Kidney (tissue), 14 donors: ENCODE measurements around the gene INPP5A. TPM values are rescaled to one million over a fixed set of nuclear protein-coding genes. Genes with fewer than 3 reads are reported as not detected.
"Not testable (repeated sequence)": the region's sequence is repeated elsewhere in the genome, so short reads cannot be mapped to it uniquely, and the experiment has no call there.

Experiments used
- DNase-seq, 5 donors: peaks; one replicate each; pipeline ENCODE4 v3.0.0-alpha.2; 2013 to 2020
- FAIRE-seq: peaks from 2 replicates; lab custom pipeline; 2012; peaks lifted over from hg19 to GRCh38; lab: Jason Lieb, UNC
- H3K27ac ChIP-seq, 2 donors: one replicate each; pipeline ENCODE4 v1.7.0; 2013; ENCODE audit warnings: low read depth in 2 of 2, low read length in 2 of 2, inconsistent platforms in 1 of 2
- H3K27me3 ChIP-seq: one replicate; pipeline ENCODE4 v1.7.1; 2013; ENCODE audit warnings: low read length, inconsistent platforms; ENCODE audit not compliant: control insufficient read depth, insufficient read depth
- H3K36me3 ChIP-seq, 3 donors: one replicate each; pipeline versions ENCODE4 v1.7.0 to v1.7.1; 2013; ENCODE audit warnings: low read length in 3 of 3, control low read depth in 1 of 3, inconsistent platforms in 1 of 3; ENCODE audit not compliant: insufficient read depth in 3 of 3, control insufficient read depth in 2 of 3
- H3K4me1 ChIP-seq, 3 donors: one replicate each; pipeline versions ENCODE4 v1.7.0 to v1.7.1; 2013; ENCODE audit warnings: low read length in 3 of 3, inconsistent platforms in 1 of 3, low read depth in 1 of 3; ENCODE audit not compliant: control insufficient read depth in 2 of 3, insufficient read depth in 2 of 3
- H3K4me3 ChIP-seq, 3 donors: one replicate each; pipeline versions ENCODE4 v1.7.0 to v1.8.1; 2013; ENCODE audit warnings: low read length in 3 of 3, control low read depth in 1 of 3, inconsistent platforms in 1 of 3
- H3K9ac ChIP-seq, 3 donors: one replicate each; pipeline versions ENCODE4 v1.7.0 to v1.7.1; 2013; ENCODE audit warnings: low read length in 3 of 3, control low read depth in 1 of 3, inconsistent platforms in 1 of 3
- H3K9me3 ChIP-seq, 3 donors: one replicate each; pipeline versions ENCODE4 v1.7.0 to v1.7.1; 2013; ENCODE audit warnings: low read length in 3 of 3, control low read depth in 1 of 3, inconsistent platforms in 1 of 3; ENCODE audit not compliant: control insufficient read depth in 2 of 3, insufficient read depth in 1 of 3
- intact Hi-C: fragments of 100-400 bp; cut with DNase I; formaldehyde crosslinking; loops from one replicate; pipeline ENCODE4 v1.11.1; 2022
- polyA plus RNA-seq: library from polyadenylated mRNA; stranded (reverse); fragments of 350-450 nt; fragmentation: Illumina TruSeq; extraction: RNeasy Lipid Tissue Mini Kit (QIAGEN cat#74804); gene quantifications from one replicate; pipeline ENCODE4 v1.2.3, GENCODE V29; 2014; ENCODE audit warnings: low read depth, low replicate concordance; ENCODE audit not compliant: insufficient read depth
- total RNA-seq: library from RNA; stranded (reverse); fragmentation: NEBNext Ultra II Directional; extraction: Animal tissue kit (Norgen Biotek cat#: 25700); gene quantifications from one replicate; pipeline ENCODE4 v1.2.1, GENCODE V29; 2021
- TF ChIP-seq, protein P1 (sequence below): IDR thresholded peaks from 3 replicates; pipeline ENCODE4 v1.5.1; 2012; ENCODE audit warnings: mild to moderate bottlenecking, moderate library complexity, borderline replicate concordance; ENCODE audit not compliant: insufficient read depth; ENCODE audit errors: extremely low read depth
- donor health status: control.
- donor health status: control.
- donor health status: control.
- donor health status: control.
- donor health status: control.
- donor health status: DM: yes; HTN: yes; CAD: no.
- donor health status: Normal renal cell carcinoma (clear cell type).

The INPP5A gene
- total and polyA plus RNA-seq, 2 donors from 2014 or later, result 20.8 to 40.3 TPM

DNA sequence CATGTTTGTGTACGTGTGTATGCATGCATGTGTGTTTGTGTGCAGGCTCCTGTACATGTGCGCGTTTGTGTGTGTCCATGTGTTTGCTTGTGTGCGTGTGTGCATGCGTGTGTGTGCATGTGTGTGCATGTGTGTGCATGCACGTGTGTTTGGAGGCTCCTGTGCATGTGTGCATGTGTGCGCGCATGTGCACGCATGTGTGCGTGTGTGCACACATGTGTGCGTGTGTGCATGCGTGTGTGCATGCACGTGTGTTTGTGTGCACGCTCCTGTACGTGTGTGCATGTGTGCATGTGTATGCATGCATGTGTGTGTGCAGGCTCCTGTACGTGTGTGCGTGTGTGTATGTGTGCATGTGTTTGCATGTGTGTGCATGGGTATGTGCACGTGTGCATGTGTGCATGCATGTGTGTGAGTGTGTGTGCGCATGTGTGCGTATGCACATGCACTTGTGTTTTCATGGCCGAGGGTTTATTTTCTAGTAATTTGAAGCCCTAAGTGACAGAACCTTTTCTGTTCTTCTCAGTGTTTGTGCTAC lies 59.2 kb downstream of the INPP5A start:
- no peak overlapping the region for H3K9ac ChIP-seq
- FAIRE-seq (no peak), DNase-seq (peak in 1 of 5 donors; percentile 32)
- no peak overlapping the region for H3K4me3 ChIP-seq
- H3K9me3 ChIP-seq, result no peaks in the 10 kb centered on the region
- H3K27me3 ChIP-seq, result no peaks in the 10 kb centered on the region
- H3K36me3 ChIP-seq, result no peaks in the 10 kb centered on the region
- TF ChIP-seq, protein P1, sequence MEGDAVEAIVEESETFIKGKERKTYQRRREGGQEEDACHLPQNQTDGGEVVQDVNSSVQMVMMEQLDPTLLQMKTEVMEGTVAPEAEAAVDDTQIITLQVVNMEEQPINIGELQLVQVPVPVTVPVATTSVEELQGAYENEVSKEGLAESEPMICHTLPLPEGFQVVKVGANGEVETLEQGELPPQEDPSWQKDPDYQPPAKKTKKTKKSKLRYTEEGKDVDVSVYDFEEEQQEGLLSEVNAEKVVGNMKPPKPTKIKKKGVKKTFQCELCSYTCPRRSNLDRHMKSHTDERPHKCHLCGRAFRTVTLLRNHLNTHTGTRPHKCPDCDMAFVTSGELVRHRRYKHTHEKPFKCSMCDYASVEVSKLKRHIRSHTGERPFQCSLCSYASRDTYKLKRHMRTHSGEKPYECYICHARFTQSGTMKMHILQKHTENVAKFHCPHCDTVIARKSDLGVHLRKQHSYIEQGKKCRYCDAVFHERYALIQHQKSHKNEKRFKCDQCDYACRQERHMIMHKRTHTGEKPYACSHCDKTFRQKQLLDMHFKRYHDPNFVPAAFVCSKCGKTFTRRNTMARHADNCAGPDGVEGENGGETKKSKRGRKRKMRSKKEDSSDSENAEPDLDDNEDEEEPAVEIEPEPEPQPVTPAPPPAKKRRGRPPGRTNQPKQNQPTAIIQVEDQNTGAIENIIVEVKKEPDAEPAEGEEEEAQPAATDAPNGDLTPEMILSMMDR, result no peak
- H3K4me1 ChIP-seq, result peaks cover 0 to 12% (median 0%) of the 10 kb centered on the region in 3 donors
- intact Hi-C loops, result no loop called here
- no peak overlapping the region for H3K27ac ChIP-seq

GRCh38 chr10:132597654-132598053 lies 60.1 kb downstream of the INPP5A start:
- Histone ChIP-seq H3K9me3 (no peaks in the 10 kb centered on the region), H3K27me3 (no peaks in the 10 kb centered on the region), H3K4me3 (no peak overlapping the region), H3K27ac (no peak overlapping the region), H3K36me3 (no peaks in the 10 kb centered on the region), H3K4me1 (peaks cover 0 to 12% (median 0%) of the 10 kb centered on the region in 3 donors), H3K9ac (no peak overlapping the region)
- no peak for DNase-seq
- intact Hi-C loops, result no loop called here
- TF ChIP-seq, protein P1, result no peak
- FAIRE-seq, result no peak

DNA sequence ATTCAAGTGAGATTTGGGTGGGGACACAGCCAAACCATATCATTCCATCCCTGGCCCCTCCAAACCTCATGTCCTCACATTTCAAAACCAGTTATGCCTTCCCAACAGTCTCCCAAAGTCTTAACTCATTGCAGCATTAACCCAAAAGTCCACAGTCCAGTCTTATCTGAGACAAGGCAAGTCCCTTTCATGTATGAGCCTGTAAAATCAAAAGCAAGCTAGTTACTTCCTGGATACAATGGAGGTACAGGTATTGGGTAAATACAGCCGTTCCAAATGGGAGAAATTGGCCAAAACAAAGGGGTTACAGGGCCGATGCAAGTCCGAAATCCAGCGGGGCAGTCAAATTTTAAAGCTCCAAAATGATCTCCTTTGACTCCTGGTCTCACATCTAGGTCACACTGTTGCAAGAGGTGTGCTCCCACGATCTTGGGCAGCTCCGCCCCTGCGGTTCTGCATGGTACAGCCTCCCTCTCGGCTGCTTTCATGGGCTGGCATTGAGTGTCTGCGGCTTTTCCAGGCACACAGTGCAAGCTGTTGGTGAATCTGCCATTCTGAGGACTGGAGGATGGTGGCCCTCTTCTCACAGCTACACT lies 61.5 kb downstream of the INPP5A start:
- H3K4me3 ChIP-seq, result not testable (repeated sequence)

DNA sequence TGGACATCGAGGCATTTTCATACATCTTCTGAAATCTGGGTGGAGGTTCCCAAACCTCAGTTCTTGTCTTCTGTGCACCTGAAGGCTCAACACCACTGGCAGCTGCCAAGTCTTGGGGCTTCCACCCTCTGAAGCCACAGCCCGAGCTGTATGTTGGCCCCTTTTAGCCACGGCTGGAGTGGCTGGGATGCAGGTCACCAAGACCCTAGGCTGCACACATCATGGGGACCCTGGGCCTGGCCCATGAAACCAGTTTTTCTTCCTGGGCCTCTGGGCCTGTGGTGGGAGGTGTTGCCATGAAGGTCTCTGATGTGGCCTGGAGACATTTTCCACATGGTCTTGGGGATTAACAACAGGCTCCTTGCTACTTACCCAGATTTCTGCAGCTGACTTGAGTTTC lies 62.1 kb downstream of the INPP5A start:
- TF ChIP-seq, protein P1, result no peak
- H3K4me1 ChIP-seq, result peaks cover 0 to 7% (median 0%) of the 10 kb centered on the region in 3 donors
- intact Hi-C loops, result no loop called here
- no peak overlapping the region for H3K27ac ChIP-seq
- peaks cover 0 to 4% (median 0%) of the 10 kb centered on the region in 3 donors for H3K9me3 ChIP-seq
- no peak overlapping the region for H3K4me3 ChIP-seq
- DNase-seq, result peak in 1 of 5 donors; percentile 41
- no peaks in the 10 kb centered on the region for H3K27me3 ChIP-seq
- H3K9ac ChIP-seq, result no peak overlapping the region
- no peak for FAIRE-seq
- H3K36me3 ChIP-seq, result no peaks in the 10 kb centered on the region

More for the DNA sequence above, 61.5 kb downstream of the INPP5A start:
- FAIRE-seq, DNase-seq, H3K9ac ChIP-seq, H3K9me3 ChIP-seq, H3K27me3 ChIP-seq, intact Hi-C loops, H3K27ac ChIP-seq, H3K36me3 ChIP-seq: not testable (repeated sequence)
- H3K4me1 ChIP-seq, result peaks cover 0 to 12% (median 0%) of the 10 kb centered on the region in 3 donors
